Measurements from ENCODE around the gene RGS19. TPM values are rescaled to one million over a fixed set of nuclear protein-coding genes. Genes with fewer than 3 reads are reported as not detected.

RGS19 gene
- total RNA-seq, 4 donors from 2014 or later, result 12.9 to 35.7 (median 20.1) TPM

GRCh38 chr20:64098471-64099013 is 19.2 kb upstream of the RGS19 start:
- no peak for DNase-seq (ENCODE audit: low spot score in 2 of 2)
- H3K27ac ChIP-seq, result no peak overlapping the region
- no peak overlapping the region for H3K4me3 ChIP-seq
- 90 to 97% methylated on average over 24 to 28 of the region's 28 CpGs for WGBS, 2 donors
- H3K36me3 ChIP-seq, result peaks cover 0 to 13% (median 0%) of the 10 kb centered on the region in 3 donors
- peaks cover 0 to 12% (median 4%) of the 10 kb centered on the region in 4 donors for H3K4me1 ChIP-seq
- TF ChIP-seq CTCF (IDR thresholded peaks at IDR 0.05) (no peak), EP300 (IDR thresholded peaks at IDR 0.05) (no peak), POLR2A (IDR thresholded peaks at IDR 0.05) (no peak)
- H3K27me3 ChIP-seq, result peaks cover 0 to 33% of the 10 kb centered on the region in 2 donors
- H3K9me3 ChIP-seq, result no peaks in the 10 kb centered on the region

- no peaks in the 10 kb centered on the region for H3K9me3 ChIP-seq
- DNase-seq (ENCODE audit: low spot score in 2 of 2), result no peak
- 73 to 86% methylated on average over 6 of the region's 6 CpGs for WGBS, 2 donors
- H3K36me3 ChIP-seq, result peaks cover 0 to 13% (median 0%) of the 10 kb centered on the region in 3 donors
- H3K4me1 ChIP-seq, result no peaks in the 10 kb centered on the region
- no peak for TF ChIP-seq CTCF (IDR thresholded peaks at IDR 0.05)
- no peak for TF ChIP-seq POLR2A (IDR thresholded peaks at IDR 0.05)
- TF ChIP-seq EP300 (IDR thresholded peaks at IDR 0.05), result no peak
- H3K4me3 ChIP-seq, result no peak overlapping the region
- peaks cover 0 to 13% of the 10 kb centered on the region in 2 donors for H3K27me3 ChIP-seq
- H3K27ac ChIP-seq, result no peak overlapping the region
Measured at GRCh38 chr20:64096535-64096934, 17.2 kb upstream of the RGS19 start.

- Histone ChIP-seq H3K4me1 (no peaks in the 10 kb centered on the region), H3K4me3 (no peak overlapping the region), H3K9me3 (no peaks in the 10 kb centered on the region), H3K27me3 (peaks cover 0 to 7% of the 10 kb centered on the region in 2 donors), H3K36me3 (peaks cover 0 to 13% (median 0%) of the 10 kb centered on the region in 3 donors), H3K27ac (no peak overlapping the region)
- 89 to 90% methylated on average over 6 to 11 of the region's 11 CpGs for WGBS, 2 donors
- DNase-seq (ENCODE audit: low spot score in 2 of 2), result no peak
- TF ChIP-seq EP300 (IDR thresholded peaks at IDR 0.05), result no peak
- TF ChIP-seq POLR2A (IDR thresholded peaks at IDR 0.05), result no peak
- no peak for TF ChIP-seq CTCF (IDR thresholded peaks at IDR 0.05)
Measured at GRCh38 chr20:64095927-64096326, 16.6 kb upstream of the RGS19 start.

GRCh38 chr20:64095455-64095854 is 16.1 kb upstream of the RGS19 start:
- no peak overlapping the region for H3K4me3 ChIP-seq
- 79 to 85% methylated on average over 4 of the region's 4 CpGs for WGBS, 2 donors
- peaks cover 0 to 13% (median 0%) of the 10 kb centered on the region in 3 donors for H3K36me3 ChIP-seq
- H3K9me3 ChIP-seq, result no peaks in the 10 kb centered on the region
- peaks cover 0 to 2% of the 10 kb centered on the region in 2 donors for H3K27me3 ChIP-seq
- H3K27ac ChIP-seq, result no peak overlapping the region
- no peak for TF ChIP-seq EP300 (IDR thresholded peaks at IDR 0.05)
- TF ChIP-seq CTCF (IDR thresholded peaks at IDR 0.05), result no peak
- no peak for TF ChIP-seq POLR2A (IDR thresholded peaks at IDR 0.05)
- DNase-seq (ENCODE audit: low spot score in 2 of 2), result no peak
- H3K4me1 ChIP-seq, result no peaks in the 10 kb centered on the region

GRCh38 chr20:64093013-64093503 is 13.7 kb upstream of the RGS19 start:
- H3K4me1 ChIP-seq, result no peaks in the 10 kb centered on the region
- H3K27ac ChIP-seq, result no peak overlapping the region
- no peak for DNase-seq (ENCODE audit: low spot score in 2 of 2)
- TF ChIP-seq EP300 (IDR thresholded peaks at IDR 0.05) (no peak), POLR2A (IDR thresholded peaks at IDR 0.05) (no peak), CTCF (IDR thresholded peaks at IDR 0.05) (no peak)
- WGBS, 2 donors, result 42 to 50% methylated on average over 3 to 9 of the region's 9 CpGs
- H3K9me3 ChIP-seq, result peaks cover 0 to under 1% (median 0%) of the 10 kb centered on the region in 4 donors
- no peak overlapping the region for H3K4me3 ChIP-seq
- H3K36me3 ChIP-seq, result peaks cover 0 to 1% (median 0%) of the 10 kb centered on the region in 3 donors
- peaks cover 0 to under 1% of the 10 kb centered on the region in 2 donors for H3K27me3 ChIP-seq
